Medulla oblongata (tissue), 1 donor: ENCODE measurements around the gene APCDD1.
"Not testable (repeated sequence)": the region's sequence is repeated elsewhere in the genome, so short reads cannot be mapped to it uniquely, and the experiment has no call there.

ENCODE experiments used
- DNase-seq: peaks from one replicate; pipeline ENCODE4 v3.0.0-alpha.2; 2015; ENCODE audit errors: extremely low spot score

APCDD1 gene

DNA sequence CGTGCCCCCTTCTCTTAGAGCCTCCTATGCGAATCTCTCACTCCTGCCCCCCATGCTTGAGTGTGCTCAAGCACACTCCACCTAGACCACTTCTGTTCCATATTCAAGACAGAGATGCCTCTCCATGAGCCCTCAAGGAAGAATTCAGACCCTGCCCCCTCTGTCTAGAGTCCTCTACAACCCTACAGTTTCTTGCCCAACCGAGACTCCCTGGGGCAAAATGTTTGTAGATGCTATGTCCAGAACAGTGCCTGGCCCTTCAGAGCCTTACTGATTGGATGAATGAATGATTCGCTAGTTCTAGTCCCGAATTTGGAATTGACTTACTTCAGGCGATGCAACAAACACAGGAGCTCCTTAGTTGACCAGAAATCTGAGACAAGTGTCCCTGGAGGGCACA lies 8.7 kb downstream of the APCDD1 start:
- DNase-seq: no peak

DNA sequence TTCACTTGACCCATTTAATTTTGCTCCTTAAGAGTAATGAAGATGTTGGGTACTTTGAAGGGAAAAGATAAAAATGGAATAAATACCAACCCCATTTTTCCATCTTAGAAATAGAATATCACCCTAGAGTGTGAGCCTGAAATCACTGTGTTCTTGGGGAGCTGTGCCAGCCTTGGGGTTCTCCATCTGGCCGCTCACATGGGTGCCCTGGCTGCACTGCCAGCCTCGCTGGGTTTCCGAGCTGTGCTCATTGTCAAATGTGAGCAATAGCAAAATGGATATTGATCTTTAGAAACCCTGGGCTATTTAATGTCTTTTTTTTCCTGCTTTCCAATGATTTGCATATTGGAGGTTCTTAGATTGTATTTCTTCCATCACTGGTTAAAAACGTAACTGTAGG lies 9.3 kb downstream of the APCDD1 start:
- no peak for DNase-seq

DNA sequence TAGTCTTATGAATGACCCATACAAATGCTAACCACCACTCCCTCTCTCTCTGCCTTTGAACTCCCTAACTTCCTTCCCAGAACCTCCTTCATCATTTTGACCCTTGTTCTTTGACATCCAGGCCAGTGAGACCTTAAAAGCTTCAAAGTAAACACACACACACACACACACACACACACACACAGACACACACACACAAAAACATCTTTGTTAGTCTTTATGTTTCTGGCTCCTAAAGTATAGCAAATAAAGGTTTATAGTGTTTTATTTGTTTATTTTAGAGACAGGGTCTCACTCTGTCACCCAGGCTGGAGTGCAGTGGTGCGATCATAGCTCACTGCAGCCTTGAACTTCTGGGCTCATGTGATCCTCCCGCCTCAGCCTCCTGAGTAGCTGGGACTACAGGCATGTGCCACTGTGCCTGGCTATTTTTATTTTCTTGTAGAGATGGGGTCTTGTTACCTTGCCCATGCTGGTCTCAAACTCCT lies 9.8 kb downstream of the APCDD1 start:
- DNase-seq: not testable (repeated sequence)

DNA sequence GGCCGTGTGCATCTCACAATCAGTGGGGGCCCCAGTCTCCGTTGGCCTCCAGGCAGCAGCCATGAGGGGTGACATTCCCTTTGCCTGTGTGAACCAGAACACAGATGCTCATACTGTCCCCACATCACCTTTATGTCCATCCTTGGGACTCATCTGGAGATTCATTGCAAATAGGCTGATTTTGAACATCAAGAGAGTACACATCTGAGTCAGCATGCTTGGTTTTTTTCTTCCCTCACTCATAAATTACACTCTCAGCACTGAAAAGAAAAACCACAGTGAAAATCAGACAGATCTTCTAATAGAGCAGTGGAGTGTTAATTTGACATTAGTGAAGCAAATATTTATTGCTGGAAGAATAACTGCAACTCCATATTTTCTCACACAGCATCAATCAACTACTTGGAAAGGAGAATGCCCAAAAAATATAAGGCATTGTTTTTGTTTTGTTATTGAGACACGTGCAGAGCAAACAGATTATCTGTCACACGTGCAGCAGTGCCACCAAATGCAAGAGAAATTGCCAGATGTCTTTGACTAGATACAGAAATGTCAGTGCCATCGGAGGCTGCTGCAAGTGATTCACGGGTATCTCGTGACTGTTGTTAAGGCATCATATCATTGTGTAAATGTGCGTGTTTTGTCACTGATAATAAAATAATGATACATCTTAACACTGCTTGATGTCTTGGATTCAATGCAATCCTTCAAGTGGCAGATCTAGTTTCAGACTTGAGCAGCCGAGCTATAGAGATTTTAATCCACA lies 10.9 kb downstream of the APCDD1 start:
- DNase-seq: no peak

DNA sequence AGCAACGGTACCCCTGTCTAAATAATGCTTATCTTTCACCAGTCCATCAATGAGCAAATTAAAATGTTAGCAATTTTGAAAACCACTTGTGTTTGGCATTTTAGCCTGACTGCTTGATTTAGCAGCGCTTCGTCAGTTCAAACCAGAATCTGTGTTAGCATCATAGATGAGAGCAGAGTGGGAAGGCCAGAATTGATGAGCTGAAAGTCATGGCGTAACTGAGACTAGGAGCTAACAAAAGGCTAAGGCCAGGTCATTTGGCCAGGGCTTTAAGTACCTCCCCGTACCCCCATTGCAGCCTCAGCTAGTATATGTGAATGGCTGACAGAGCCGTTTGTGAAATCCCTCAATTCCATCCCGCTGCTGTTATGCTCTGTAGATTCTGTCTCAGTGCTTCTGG lies 16.0 kb downstream of the APCDD1 start:
- no peak for DNase-seq

DNA sequence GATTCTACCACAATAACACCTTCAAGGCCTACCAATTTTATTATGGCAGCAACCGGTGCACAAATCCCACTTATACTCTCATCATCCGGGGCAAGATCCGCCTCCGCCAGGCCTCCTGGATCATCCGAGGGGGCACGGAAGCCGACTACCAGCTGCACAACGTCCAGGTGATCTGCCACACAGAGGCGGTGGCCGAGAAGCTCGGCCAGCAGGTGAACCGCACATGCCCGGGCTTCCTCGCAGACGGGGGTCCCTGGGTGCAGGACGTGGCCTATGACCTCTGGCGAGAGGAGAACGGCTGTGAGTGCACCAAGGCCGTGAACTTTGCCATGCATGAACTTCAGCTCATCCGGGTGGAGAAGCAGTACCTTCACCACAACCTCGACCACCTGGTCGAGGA lies 17.1 kb downstream of the APCDD1 start:
- DNase-seq: no peak

DNA sequence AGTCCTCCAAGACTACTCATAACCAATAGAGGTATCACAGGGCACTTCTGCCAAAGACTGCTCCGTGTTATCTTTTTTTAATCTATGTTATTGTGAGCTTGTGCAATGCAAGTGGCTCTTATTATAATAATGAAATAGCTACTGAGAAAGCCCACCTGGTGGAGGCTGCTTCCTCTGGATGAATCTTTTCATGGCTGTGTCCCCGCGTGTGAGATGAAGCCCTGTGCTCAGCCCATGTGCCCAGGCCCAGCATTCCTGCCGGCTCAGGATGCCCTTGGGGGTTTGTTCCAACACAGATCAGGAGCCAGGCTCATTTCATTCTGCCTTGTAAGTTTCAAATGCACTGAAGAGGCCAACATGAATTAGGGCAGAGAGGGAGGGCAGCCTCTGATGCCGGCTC lies 18.7 kb downstream of the APCDD1 start:
- no peak for DNase-seq

DNA sequence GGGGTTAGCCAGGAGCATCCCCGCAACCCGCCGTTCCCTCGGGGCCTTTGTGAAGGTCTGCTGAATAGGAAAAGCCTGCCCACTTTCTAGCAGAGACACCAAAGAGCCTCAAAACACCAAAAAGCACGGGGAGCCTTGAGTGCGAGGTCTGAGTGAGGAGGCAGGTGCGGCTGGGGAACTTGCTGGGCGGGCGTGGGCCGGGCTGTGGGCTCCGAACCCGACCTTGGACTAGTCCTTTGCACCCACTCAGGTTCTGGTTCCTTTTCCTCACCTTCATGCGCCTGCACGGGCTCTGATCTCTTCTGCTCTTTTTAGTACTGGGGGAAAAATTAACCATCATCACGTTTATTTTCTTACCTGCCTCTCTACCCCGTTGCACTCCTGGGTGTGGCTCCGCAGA lies 19.9 kb downstream of the APCDD1 start:
- no peak for DNase-seq

DNA sequence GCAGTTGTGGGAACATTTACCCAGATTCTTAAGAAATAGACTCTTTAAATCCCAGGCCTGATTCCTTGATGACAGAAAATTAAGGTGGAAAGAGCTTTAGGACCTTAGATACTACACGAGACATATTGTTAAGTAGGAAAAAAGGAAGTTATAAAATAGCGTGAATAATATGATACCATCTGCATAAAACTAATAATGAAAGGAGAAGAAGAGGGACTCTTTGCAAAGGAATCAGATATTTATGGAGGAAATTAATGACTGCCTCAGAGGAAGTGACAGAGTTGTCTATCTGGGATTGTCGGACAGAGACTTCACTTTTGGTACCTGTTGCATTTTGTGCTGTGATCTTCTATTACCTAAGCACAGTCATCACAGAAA lies 20.8 kb downstream of the APCDD1 start:
- DNase-seq: no peak

DNA sequence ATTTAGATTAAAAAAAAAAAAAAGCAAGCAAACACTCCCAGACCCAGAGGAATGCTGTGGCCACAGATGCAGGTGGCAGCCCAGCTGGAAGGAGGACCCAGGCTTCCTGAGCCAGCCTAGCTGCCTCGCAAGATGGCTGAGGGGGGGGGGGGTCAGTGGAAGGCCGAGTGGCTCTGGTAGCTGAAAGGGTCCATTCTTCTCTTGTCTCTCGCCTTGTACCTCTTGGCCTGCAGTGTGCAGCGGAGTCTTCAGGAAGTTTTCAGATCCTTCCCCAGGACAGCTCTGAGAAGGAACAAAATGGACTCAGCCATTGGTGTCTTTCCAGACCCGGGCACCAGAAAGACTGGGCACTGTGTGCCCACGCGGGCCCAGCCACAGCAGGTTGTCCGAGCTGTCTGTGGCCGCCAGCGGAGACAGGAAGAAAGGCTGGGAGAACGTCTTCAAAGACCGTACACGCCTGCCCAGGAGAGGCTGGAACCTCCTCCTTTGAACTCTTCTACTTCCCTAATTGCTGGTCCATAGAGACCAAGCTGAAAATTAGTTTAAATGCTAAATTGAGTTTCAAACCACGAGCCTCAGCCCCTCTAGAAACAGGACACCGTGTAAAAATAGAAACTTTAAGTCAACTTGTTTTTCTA lies 21.3 kb downstream of the APCDD1 start:
- peak; percentile 70 for DNase-seq

DNA sequence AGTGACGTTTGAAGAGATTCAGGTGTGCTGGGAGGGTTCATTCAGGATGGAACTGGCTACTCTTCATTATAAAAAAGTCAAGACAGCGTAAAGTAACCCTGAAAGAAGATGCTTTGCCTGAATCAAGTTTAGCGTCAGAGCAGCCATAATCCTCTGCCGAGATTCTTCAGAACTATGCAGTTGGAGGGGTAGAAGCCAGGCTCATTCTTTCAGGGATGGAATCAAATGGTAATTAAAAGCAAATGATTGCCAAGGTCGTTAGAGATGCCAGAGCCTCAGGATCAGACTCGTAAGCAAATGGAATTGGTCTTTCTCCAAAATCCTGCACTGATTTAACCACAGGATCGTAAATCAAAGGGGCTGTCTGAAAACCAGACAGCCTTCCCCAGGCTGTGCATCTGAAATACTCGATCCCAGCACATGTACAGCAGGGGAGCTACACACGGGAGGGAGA lies 21.9 kb downstream of the APCDD1 start:
- DNase-seq: no peak

DNA sequence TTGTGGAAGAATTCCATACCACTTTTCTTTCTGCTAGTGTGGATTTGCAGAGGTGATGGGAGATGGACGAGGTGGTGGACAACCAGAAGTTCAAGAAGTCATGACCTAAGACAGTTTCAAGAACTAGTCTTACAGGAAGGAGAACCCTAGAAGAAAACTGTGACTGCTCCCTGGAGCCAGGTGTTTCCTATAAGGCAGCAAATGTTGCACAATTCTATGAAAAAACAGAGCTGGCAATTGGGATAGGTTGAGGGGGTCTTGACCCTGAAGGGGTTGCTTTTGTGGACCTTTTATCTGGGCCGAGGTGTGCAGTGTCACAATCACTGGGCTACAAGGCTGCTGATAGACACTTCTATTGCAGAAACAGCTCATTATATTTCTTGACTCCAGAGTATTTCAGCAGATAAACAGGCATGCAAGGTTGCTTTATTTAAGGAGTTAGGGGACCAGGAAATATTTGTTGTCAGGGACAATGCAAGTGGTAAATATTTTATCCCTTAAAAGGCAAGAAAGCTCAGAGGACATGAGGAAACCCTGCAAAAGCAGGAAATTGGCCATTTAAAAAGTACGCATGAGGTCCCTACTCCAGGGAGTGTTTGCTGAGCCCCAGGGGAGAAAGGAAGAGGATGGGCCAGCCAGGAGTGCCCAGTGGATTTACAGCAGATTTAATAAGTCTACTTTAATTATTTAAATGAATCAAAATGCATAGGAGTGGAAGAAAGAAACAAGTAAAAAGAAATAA lies 22.9 kb downstream of the APCDD1 start:
- DNase-seq: no peak

DNA sequence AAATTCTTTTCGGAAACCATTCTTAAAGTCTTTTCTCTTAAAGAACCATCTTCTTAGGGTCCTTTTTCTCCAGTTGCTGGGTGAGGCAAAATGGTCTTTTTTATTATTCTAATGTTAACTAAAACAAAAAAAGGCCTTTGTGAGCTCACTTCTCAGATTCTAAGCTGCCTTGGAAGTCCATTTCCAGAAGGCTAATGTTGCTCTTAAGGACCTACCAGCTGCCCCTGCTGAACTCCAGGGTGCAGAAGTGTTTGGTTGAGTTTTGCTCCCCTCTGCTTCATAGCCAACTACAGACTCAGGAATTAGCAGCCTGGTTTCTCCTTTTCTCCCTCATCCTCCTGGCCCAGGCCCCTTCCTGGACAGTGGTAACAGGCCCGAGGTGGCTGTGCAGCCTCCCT lies 23.4 kb downstream of the APCDD1 start:
- no peak for DNase-seq

DNA sequence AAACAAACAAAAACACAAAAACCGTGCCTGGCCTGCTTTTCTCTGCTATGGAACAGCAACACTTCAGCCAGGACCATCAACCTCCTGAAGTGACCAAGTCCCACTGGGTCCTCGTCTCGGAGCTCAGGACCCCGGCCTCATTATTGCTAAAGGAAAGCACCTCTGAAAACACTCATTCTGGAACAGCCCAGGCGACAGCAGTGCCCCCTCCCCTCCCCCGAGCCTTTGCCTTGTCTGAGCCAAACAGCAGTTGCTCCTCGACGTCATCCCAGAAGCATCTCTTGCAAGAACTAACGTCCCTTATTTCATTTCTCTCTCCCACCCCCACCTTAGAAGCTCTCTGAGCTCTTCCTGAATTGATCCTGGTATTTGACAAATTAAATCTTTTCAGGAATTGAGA lies 27.4 kb downstream of the APCDD1 start:
- no peak for DNase-seq

DNA sequence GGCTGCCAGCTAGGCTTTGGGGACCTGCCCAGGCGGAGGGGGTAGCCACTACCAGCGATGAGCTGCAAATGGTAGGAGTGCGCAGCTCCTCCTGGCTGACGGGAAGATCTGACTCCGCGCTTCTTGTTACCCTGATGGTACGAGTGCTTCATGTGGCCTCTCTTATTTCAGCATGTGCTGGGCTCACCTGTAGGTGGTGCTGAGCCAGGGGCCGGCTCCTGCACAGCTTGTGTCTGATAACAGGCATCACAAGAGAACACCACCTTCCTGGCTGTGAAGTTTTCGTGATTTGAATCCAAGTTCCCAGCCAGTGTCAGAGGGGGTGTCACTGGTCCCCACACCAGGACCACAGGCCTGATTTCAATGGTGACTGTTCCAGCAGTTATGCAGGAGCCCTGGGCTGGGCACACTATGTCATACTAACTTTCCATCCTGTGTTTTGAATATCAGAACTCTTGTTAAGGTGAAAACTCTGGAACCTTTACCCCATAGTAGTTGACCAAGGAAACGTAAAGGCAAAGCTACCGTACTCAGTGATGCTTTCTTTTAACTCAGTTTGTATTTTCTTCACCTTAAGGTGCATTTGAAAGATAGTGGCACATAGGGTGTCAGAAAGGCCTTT lies 28.0 kb downstream of the APCDD1 start:
- no peak for DNase-seq

DNA sequence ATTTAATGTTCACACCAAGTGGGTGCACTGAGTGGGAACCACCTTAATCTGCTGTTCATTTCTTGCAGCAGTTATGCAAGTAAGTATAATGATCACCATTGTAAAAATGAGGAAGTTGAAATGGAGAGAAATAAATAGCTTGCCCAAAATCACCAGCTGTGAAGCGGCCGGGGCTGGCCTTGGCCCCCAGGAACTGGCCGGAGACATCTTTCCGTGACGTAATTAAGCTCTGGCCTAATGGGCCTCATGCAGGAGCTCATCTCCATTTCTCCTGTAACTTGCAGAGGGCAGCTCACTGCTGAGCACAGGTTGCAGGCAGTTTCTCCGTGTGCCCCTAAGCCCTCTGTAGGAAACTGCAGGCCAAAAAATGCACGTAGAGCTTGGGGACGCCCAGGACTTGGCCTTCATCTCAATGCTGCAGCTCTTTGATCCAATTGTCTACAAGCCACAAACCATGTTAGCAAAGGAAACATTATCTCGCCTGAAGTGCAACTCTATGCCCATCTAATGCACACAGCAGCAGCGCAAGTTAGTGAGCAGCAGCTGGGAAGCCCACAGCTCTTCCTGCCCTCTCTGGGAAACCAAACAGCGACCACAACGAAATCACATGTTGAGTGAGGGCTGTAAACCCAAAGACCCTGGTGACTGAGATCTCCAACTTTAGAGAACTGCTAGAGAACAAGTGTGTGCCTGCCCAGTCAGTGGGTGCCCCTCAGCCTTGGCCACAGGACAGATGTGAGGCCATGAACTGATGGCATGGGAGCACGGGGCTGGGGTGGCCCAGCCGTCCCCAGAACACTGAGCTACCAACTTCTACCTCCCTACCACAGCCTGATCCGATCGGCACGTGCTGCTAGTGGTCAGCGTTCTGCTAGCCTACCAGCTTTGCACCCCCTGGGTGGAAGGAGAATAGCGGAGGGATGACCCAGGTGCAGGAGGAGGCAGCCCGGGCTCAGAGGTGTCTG lies 28.8 kb downstream of the APCDD1 start:
- peak; percentile 73 for DNase-seq

DNA sequence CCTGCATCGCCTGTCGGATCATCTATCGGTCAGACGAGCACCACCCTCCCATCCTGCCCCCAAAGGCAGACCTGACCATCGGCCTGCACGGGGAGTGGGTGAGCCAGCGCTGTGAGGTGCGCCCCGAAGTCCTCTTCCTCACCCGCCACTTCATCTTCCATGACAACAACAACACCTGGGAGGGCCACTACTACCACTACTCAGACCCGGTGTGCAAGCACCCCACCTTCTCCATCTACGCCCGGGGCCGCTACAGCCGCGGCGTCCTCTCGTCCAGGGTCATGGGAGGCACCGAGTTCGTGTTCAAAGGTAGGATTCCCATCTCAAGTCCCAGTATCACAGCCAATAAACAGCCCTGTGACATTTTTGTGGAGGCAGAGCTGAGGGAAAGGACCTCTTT lies 31.0 kb downstream of the APCDD1 start:
- DNase-seq: no peak

DNA sequence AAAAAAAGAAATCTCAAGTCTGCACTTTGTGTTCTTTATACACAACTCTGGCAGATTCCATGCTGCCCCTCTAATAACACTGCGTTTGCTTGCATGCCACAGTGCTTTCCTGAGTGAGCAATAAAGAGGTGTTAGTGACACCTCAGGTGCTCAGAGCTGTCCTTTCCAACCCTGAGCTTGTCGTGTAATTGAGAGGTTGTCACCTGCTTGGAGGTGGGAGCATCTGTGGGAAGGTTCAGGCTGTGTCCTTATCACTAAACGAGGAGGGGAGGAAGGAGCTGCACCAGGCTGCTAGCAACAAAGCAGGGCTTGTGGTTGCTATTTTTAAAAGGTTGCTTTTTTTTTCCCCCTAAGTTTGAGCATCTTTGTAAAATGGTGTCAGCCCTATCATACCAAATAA lies 31.9 kb downstream of the APCDD1 start:
- no peak for DNase-seq

DNA sequence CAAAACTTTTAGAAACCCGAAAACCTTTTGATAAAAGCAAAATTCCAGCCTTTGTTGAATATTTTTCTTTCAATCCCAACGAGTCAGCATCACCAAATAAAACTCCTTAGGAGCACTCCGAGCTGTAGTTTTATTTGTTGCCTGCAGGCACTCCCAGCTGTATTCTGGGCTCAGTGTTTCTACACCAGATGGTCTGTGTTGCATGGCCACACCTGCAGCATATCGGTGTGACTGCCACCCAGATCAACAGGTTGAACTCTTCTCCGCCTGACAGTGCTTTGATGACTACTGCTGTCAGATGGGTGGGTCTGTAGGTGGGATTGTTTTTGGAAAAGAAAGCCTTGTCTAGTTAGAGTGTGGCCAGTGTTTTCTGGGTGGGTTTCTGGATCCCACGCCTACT lies 32.7 kb downstream of the APCDD1 start:
- DNase-seq: no peak

DNA sequence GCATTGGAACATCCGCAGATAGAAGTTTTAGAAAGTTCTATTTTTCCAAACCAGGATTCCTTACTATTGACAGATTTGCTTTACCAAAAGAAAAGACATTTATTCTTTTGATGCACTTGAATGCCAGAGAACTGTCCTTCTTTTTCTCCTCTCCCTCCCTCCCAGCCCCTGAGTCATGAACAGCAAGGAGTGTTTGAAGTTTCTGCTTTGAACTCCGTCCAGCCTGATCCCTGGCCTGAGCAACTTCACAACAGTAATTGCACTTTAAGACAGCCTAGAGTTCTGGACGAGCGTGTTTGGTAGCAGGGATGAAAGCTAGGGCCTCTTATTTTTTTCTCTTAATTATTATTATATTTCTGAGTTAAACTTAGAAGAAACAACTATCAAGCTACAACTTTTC lies 33.6 kb downstream of the APCDD1 start:
- no peak for DNase-seq
